GM19455 (cell line): ENCODE results near the gene CD300LB.
"Not testable (repeated sequence)": the region's sequence is repeated elsewhere in the genome, so short reads cannot be mapped to it uniquely, and the experiment has no call there.

Experiments used
- ATAC-seq: cut with Tn5 transposase; IDR thresholded peaks from one replicate; pipeline ENCODE4 v1.9.1; 2021; ENCODE audit not compliant: unreplicated experiment

The CD300LB gene

GRCh38 chr17:74531231-74531761, at the start of gene CD300LB:
Gene CD300LB, minus strand, starts transcription at chr17:74531475. Its CDS starts 125 bp downstream, at chr17:74531350.
- no peak for ATAC-seq

- ATAC-seq, result no peak
Observed at GRCh38 chr17:74579900-74580299, 48.6 kb upstream of the CD300LB start.

GRCh38 chr17:74578979-74579378, 47.7 kb upstream of the CD300LB start:
- ATAC-seq, result no peak

- no peak for ATAC-seq
Observed at GRCh38 chr17:74574489-74575142, 43.3 kb upstream of the CD300LB start.

- ATAC-seq, result not testable (repeated sequence)
Observed at GRCh38 chr17:74573635-74574034, 42.4 kb upstream of the CD300LB start.

- no peak for ATAC-seq
Observed at GRCh38 chr17:74573169-74573568, 41.9 kb upstream of the CD300LB start.

GRCh38 chr17:74571621-74572270, 40.5 kb upstream of the CD300LB start:
- no peak for ATAC-seq

- ATAC-seq, result no peak
Observed at GRCh38 chr17:74569020-74570003, 38.0 kb upstream of the CD300LB start.

GRCh38 chr17:74568106-74568873, 37.0 kb upstream of the CD300LB start:
- ATAC-seq, result no peak

- ATAC-seq, result no peak
Observed at GRCh38 chr17:74567397-74567796, 36.1 kb upstream of the CD300LB start, which contains the start of gene CD300H. Gene CD300H, minus strand, starts transcription at chr17:74567509.

GRCh38 chr17:74566132-74566753, 35.0 kb upstream of the CD300LB start:
- no peak for ATAC-seq

- no peak for ATAC-seq
Observed at GRCh38 chr17:74565126-74565525, 33.9 kb upstream of the CD300LB start.

- ATAC-seq, result no peak
Observed at GRCh38 chr17:74563358-74563757, 32.1 kb upstream of the CD300LB start.

- no peak for ATAC-seq
Observed at GRCh38 chr17:74561586-74561985, 30.3 kb upstream of the CD300LB start.

- no peak for ATAC-seq
Observed at GRCh38 chr17:74558882-74559519, 27.7 kb upstream of the CD300LB start.

GRCh38 chr17:74558402-74558801, 27.1 kb upstream of the CD300LB start:
- ATAC-seq, result not testable (repeated sequence)

GRCh38 chr17:74555427-74555940, 24.2 kb upstream of the CD300LB start:
- no peak for ATAC-seq

- ATAC-seq, result no peak
Observed at GRCh38 chr17:74554909-74555308, 23.6 kb upstream of the CD300LB start.

- no peak for ATAC-seq
Observed at GRCh38 chr17:74552037-74552436, 20.8 kb upstream of the CD300LB start.
